ENCODE data around the gene TBPL1.
"Not testable (repeated sequence)": the region's sequence is repeated elsewhere in the genome, so short reads cannot be mapped to it uniquely, and the experiment has no call there.

TBPL1 gene

GRCh38 chr6:133952815-133953633 is at the start of gene TBPL1:
Gene TBPL1, plus strand, starts transcription at chr6:133953224. Its CDS starts 26,902 bp downstream, at chr6:133980126.
- DNase-seq = peak; percentile 83

DNA sequence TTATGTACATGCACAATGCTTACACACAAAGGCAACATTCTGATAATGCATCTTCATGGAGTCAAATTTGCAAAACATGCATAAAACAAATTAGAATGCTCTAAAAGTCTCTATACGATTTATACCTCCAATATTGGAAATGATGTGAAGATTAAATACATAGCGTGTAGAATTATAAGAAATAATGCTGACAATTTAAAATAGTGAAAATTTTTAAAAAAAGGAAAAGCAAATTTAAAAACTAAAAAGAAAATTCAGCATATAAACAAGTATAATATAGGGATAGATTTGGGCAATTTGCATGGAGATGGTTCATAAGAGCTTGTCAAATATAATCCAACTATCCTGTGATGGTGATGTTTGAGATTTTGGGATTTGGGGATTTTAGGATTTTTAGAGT is 49.2 kb upstream of the TBPL1 start:
- no peak for DNase-seq

DNA sequence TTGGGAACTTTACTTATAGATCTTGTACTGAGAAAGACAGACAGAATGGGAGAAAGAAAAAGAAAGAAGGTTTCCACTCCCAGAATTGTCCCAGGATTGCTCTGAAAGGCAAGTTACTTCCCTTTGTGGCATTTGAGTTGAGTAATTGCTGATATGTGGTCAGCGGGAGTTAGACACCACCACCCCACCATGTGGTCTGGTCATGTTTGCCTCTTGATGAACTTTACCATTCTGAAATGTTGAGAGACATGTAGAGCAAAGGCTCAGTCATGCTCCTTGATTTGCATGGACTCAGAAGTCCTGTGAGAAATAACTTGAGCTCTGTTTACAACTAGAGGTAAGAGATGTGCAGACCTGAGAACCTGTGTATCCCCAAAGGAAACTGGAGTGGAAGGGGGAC is 47.0 kb upstream of the TBPL1 start:
- no peak for DNase-seq

- DNase-seq = peak; percentile 83
These were observed 36.3 kb upstream of the TBPL1 start for GRCh38 chr6:133916650-133917151.

- DNase-seq = no peak
These were observed 35.2 kb upstream of the TBPL1 start for GRCh38 chr6:133917781-133918180.

DNA sequence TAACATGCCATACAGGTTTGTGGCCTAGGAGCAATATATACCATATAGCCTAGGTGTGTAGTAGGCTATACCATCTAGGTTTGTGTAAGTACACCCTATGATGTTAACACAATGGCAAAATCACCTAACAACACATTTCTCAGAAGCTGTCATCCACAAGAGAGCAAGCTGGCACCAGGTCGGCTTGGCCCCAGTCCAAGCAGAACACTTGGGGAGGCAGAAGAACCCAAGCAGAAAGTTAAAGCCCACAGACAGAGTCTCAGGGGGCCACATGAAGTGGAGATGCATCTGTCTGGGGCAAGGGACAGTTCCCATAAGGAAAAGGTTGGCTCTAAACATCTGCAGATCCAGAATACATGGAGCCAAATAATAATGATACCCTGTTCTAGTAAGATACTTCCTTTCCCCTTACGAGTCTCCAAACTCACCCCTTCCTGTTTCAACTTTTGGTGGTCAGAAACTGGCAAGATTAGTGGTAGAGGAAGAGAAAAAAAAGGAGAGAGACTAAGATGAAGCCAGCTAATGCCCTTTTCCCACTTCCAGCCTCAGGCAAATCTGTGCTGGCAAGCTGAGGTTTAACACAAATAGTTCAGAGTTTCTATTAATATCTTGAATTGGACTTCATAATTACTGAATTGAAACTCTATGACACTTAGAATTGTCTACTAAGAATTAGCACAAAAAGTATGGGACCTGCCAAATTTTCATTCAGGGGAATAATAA is 34.7 kb upstream of the TBPL1 start:
- no peak for DNase-seq

GRCh38 chr6:133919362-133919761 is 33.7 kb upstream of the TBPL1 start:
- no peak for DNase-seq

GRCh38 chr6:133921249-133921859 is 31.7 kb upstream of the TBPL1 start:
- peak; percentile 52 for DNase-seq

GRCh38 chr6:133923938-133924593 is 29.0 kb upstream of the TBPL1 start:
- peak; percentile 78 for DNase-seq

GRCh38 chr6:133931221-133931620 is 21.8 kb upstream of the TBPL1 start:
- DNase-seq = not testable (repeated sequence)

DNA sequence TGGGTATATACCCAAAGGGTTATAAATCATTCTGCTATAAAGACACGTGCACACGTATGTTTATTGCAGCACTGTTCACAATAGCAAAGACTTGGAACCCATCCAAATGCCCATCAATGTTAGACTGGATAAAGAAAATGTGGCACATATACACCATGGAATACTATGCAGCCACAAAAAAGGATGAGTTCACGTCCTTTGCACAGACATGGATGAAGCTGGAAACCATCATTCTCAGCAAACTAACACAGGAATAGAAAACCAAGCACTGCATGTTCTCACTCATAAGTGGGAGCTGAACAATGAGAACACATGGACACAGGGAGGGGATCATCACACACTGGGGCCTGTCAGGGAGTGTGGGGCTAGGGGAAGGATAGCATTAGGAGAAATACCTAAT is 16.7 kb upstream of the TBPL1 start:
- DNase-seq = not testable (repeated sequence)

- DNase-seq = no peak
These were observed 15.1 kb upstream of the TBPL1 start for GRCh38 chr6:133937909-133938308.

GRCh38 chr6:133938533-133938932 is 14.5 kb upstream of the TBPL1 start:
- DNase-seq = no peak

DNA sequence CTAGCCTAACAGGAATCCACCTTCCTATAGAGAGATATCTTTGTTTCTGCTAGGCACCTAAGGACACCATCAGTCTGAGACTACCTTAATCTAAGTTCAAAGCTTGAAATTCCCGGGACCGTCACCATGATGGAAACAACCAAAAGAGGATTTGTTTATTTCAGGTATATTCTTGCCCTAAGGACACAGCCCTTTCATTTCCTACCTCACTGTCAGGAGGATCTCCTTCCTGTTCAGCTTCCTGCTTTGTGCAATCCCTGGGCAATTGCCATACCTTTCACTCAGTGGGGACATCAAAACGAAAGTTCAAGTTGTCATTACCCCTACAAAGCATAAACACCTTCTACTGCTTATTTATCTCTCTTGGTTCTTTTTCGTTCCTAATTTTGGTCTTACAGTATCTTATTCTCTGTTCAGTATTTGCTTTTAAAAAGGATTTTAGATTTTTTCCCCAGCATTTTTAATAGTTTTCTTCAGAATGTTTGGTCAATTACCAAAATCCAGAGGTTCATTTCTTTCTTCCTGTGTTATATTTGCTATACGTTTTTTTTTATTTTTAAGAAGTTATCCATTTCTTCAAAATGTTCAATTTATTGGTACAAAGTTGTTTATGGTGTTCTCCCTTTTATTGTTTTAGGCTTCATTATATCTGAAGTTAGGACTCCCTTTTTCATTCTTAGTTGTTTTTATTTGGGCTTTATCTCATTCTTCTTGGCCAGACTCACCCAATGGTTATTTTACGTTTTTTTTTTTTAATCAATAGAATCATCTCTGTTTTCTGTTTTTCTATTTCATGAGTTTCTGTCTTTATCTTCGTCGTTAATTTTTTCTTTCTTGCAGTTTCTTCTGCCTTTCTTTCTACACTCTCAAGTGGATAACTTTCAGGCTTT is 13.0 kb upstream of the TBPL1 start:
- DNase-seq = no peak

DNA sequence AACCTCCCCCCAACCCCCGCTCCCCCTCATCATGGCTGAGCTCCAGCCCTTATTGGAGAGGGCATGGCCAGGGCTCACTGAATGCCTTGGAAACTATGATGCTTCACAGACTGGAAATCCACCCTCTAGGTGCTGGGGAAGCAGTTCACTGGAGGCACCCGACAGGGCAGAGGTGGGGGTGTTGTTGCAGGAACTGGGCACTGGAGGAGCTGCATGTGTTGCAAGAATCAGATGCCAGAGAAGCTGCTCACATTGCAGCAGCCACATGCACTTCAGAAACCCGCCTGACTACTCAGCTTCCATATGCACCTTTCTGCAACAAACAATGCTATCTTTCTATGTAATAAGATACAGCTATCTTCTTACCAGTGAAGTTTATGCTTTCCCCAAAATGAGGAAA is 7.9 kb upstream of the TBPL1 start:
- DNase-seq = no peak

DNA sequence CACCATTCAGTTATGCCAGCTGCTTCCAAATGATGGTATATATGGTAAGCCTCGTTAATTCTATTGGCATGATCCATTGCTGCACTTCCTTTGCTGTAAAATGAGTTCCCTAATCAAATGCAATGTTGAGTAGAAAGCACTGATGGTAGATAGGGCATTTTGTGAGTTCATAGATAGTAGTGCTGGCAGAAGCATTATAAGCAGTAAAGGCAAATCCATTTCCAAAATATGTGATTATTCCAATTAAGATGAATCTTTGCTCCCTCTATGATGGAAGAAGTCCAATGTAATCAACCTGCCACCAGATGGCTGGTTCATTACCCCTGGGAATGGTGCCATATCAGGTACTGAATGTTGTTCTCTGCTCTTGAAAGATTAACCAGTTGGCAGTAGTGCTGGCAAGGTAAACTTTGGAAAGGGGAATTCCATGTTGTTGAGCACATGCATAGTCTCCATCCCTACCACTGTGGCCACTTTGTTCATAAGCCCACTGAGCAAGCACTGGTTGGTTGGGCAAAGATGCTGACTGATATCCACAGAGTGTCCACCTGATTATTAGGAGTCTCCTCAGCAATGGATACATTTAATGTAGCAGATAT is 5.6 kb upstream of the TBPL1 start:
- no peak for DNase-seq

GRCh38 chr6:133948472-133948871 is 4.6 kb upstream of the TBPL1 start:
- no peak for DNase-seq

DNA sequence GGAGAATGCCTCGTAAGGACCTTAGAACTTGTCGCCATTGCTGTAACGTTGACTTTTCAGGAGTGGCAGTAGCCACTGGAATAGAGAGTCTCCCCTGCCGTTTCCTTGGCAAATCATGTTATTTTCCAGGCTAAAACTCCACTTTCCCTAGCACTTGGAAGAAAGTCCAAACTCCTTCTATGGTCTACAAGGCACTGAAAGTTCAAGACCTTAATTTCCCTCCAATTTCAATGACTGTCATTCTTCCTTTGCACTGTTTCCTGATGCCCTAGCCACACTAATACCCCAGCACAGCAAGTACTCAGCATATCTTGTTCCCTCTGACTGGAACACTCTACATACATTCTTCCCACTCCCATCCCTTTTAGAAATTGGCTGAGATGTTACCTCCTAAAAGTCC is 1.8 kb upstream of the TBPL1 start:
- no peak for DNase-seq

- DNase-seq = peak; percentile 67
These were observed 876 bp upstream of the TBPL1 start for GRCh38 chr6:133951881-133952814.

GRCh38 chr6:133953634-133954415 is 801 bp downstream of the TBPL1 start:
- DNase-seq = no peak
